ENCODE data around the gene KMT2A.

Gene KMT2A

GRCh38 chr11:118488480-118489109, 52.3 kb downstream of the KMT2A start:
- peak; percentile 89 for DNase-seq

- DNase-seq: no peak
These were observed 54.7 kb downstream of the KMT2A start for GRCh38 chr11:118491041-118491440.

DNA sequence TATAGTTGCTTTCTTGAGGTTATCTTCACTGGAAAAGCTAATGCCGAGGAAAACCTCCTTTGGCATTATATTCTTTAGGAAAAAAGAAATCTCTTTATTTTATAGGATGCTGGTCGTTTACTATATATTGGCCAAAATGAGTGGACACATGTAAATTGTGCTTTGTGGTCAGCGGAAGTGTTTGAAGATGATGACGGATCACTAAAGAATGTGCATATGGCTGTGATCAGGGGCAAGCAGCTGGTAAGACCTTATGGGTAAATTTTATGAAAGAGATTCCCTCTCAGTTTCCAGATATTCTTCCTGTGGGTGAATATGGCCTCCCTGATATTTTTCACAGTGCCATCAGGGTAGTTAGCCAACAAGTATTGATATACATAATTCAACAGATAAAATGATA, 61.5 kb downstream of the KMT2A start:
- no peak for DNase-seq

DNA sequence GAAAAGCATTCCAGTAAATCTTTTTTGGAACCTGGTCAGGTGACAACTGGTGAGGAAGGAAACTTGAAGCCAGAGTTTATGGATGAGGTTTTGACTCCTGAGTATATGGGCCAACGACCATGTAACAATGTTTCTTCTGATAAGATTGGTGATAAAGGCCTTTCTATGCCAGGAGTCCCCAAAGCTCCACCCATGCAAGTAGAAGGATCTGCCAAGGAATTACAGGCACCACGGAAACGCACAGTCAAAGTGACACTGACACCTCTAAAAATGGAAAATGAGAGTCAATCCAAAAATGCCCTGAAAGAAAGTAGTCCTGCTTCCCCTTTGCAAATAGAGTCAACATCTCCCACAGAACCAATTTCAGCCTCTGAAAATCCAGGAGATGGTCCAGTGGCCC, 66.9 kb downstream of the KMT2A start:
- DNase-seq: no peak

DNA sequence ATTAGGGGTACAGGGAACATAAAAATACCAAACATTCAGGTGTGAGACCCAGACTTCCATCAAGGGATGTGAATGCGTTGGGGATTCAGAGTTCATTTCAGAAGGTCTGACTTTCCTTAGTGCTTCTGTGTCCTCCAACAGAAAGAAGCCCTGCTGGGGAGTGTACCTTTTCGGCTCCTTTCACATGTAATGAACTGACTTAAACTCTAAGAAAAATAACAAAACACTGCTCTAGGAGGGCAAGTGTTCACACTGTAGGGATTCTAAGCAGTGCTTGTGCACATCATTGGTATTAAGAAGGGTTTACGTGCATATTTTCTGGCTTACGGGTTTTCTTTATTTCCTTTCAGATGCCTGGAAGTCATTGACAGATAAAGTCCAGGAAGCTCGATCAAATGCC, 75.3 kb downstream of the KMT2A start:
- DNase-seq: no peak

GRCh38 chr11:118514103-118514502, 77.8 kb downstream of the KMT2A start:
- DNase-seq: no peak

GRCh38 chr11:118519549-118519948, 83.3 kb downstream of the KMT2A start:
- no peak for DNase-seq

GRCh38 chr11:118521892-118522311, 85.6 kb downstream of the KMT2A start:
- DNase-seq: no peak

GRCh38 chr11:118522571-118523072, 86.3 kb downstream of the KMT2A start:
- DNase-seq: peak; percentile 32

- no peak for DNase-seq
These were observed 88.1 kb downstream of the KMT2A start for GRCh38 chr11:118524356-118524755.

GRCh38 chr11:118524757-118525470, 88.6 kb downstream of the KMT2A start:
- DNase-seq: peak; percentile 41

- DNase-seq: no peak
These were observed 90.4 kb downstream of the KMT2A start for GRCh38 chr11:118526688-118527087.

GRCh38 chr11:118527109-118527508, 90.8 kb downstream of the KMT2A start, which contains the start of gene TTC36:
TTC36 (plus strand) TSS chr11:118527474; CDS start chr11:118527495, 21 bp downstream.
- no peak for DNase-seq

DNA sequence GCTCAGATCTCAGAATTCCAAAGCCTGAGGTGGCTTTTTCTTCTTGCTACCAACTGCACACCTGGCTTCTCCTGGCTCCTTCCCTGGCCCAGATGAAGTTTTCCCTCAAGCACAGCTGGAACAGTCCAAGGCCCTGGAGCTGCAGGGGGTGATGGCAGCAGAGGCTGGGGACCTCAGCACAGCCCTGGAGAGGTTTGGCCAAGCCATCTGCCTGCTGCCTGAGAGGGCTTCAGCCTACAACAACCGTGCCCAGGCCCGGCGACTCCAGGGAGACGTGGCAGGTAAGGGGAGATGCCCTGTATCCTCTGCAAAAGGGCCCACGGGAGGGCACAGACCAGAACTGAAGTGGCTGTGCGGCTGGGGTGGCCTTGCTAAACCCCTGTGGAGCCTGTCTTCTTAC, 92.2 kb downstream of the KMT2A start:
- no peak for DNase-seq

DNA sequence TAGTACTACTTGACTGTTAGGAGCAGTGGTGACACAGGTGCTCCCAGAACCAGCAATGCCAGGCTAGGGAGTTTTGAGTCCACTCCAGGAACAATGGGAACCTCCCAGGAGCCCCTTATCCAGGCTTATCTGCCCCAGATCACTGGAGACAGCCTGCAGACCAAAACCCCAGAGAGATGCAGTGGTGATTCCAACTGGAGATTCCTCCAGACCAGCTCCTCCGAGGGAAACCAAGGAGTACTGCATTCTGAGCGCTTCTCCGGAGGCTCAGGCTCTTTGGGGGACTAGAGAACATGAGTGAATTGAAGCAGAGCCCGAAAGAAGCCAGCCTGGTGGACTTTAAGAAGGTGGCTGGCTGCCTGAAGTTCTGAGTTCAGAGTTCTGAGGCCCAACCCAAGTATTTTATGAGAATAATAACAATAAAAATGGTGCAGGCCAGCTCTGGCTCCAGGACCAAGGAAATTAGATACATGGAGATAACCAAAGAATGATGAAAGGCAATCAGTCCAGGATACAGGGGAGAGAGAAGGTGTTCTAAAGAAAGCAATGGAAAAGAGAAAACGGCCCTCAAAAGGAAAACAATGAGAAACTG, 93.4 kb downstream of the KMT2A start:
- DNase-seq: no peak

DNA sequence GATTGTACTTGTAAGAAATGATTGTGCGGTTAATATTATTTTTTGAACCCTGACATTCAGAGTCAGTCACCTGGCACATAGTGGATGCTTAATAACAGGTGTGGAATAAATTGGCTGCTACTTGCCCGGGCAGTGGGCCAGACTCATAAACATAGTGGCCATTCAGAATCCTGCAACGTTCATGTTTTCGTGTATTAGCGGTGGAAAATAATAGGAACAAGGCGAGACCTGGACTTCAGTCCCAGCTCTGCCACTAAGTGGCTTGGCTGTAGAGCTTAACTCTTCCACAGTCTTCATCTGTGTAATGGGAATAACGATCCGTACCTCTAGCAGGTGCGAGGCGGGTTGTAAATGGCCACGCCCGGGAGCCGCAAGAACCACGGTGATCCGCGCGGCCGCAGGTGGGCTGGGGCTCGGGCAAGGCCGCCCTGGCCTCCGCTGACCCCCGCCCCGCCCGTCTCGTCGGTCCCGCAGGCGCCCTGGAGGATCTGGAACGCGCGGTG, 93.9 kb downstream of the KMT2A start:
- peak; percentile 31 for DNase-seq

DNA sequence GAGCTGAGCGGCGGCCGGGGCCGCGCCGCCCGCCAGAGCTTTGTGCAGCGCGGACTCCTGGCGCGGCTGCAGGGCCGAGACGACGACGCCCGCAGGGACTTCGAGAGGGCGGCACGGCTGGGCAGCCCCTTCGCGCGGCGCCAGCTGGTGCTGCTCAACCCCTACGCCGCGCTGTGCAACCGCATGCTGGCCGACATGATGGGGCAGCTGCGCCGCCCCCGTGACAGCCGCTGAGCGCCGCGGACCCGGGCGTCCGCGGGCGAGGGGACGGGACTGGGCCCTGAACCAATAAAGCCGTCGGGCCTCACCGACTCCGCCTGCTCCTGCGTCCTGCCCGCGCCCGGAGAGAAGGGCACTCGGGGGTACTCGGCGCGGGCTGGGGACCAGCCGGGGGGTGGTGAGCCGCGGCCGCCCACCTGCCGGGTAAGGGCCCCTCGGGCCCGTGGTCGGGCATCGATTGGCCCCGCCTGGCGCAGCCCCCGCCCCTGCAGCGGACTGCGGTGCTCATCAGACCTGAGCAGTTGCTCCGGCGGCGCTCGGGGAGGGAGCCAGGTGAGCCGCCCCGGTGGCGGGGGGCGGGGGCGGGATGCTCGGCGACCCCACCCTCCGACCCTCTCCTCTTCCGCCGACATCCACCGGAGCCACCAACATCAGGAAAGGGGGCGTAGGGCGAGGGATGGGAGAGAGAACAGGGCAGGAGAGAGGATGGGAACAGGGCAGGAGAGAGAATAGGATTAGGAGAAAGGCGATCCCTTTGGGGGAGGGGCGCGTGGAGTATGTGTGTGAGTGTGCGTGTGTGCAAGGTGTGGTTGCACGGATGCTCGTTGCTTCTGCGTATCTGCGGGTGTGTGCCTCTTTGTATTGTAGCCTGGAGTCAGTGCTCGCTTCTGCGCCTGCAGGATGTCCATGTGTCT, 94.6 kb downstream of the KMT2A start, which contains the start of gene TMEM25:
TSS of gene TMEM25 (plus strand) at position 510 of the 914 bp plus-strand sequence. CDS start 610 bp downstream, outside the sequence.
- DNase-seq: peak; percentile 50

DNA sequence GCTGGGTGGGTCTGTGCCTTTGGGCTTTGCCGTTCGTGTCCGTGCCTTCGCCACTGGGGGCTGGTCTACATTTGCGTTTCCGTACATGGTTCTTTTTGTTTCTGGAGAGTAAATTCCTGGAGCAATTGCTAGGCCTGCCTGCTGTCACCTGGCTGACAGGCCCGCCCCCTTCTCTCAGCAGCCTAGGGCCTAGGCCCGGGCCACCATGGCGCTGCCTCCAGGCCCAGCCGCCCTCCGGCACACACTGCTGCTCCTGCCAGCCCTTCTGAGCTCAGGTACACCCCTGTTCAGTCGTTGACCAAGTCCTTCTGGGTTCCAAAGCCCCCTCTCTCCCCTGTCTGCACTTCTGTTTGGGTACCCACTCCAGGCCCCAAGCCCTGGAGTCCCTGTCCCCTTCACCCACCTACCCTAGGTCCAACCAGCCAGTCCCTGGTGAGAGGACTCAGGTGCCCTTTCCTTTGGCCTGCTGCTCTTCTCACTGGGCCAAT, 95.3 kb downstream of the KMT2A start:
- DNase-seq: no peak

DNA sequence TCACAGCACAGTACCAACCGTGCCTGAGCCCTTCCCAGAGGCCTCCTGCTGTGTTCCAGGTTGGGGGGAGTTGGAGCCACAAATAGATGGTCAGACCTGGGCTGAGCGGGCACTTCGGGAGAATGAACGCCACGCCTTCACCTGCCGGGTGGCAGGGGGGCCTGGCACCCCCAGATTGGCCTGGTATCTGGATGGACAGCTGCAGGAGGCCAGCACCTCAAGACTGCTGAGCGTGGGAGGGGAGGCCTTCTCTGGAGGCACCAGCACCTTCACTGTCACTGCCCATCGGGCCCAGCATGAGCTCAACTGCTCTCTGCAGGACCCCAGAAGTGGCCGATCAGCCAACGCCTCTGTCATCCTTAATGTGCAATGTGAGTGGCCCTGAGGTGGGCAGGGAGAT, 95.8 kb downstream of the KMT2A start:
- DNase-seq: no peak

- DNase-seq: no peak
These were observed 96.8 kb downstream of the KMT2A start for GRCh38 chr11:118532852-118533768.

Measured in hematopoietic multipotent progenitor cell treated with erythropoietin and hydrocortisone succinate and interleukin-3 and kit ligand, for 6 days (in vitro differentiated cells).